ENCODE measurements around the gene CHSY1.

The CHSY1 gene

GRCh38 chr15:101256757-101257156 is 4.9 kb upstream of the CHSY1 start:
- TF ChIP-seq CTCF (IDR thresholded peaks at IDR 0.05): no peak
- Histone ChIP-seq H3K27ac (no peak overlapping the region), H3K4me3 (no peak overlapping the region)
- no peak for DNase-seq (ENCODE audit: low spot score)

- H3K4me3 ChIP-seq: no peak overlapping the region
- H3K27ac ChIP-seq: no peak overlapping the region
- no peak for DNase-seq (ENCODE audit: low spot score)
- no peak for TF ChIP-seq CTCF (IDR thresholded peaks at IDR 0.05)
Observed at GRCh38 chr15:101255615-101256241, 3.9 kb upstream of the CHSY1 start.

GRCh38 chr15:101255051-101255395 is 3.2 kb upstream of the CHSY1 start:
- no peak for TF ChIP-seq CTCF (IDR thresholded peaks at IDR 0.05)
- Histone ChIP-seq H3K27ac (no peak overlapping the region), H3K4me3 (no peak overlapping the region)
- no peak for DNase-seq (ENCODE audit: low spot score)

- no peak for DNase-seq (ENCODE audit: low spot score)
- Histone ChIP-seq H3K4me3 (no peak overlapping the region), H3K27ac (no peak overlapping the region)
- no peak for TF ChIP-seq CTCF (IDR thresholded peaks at IDR 0.05)
Observed at GRCh38 chr15:101254157-101255050, 2.6 kb upstream of the CHSY1 start.

GRCh38 chr15:101252836-101253235 is 988 bp upstream of the CHSY1 start:
- Histone ChIP-seq H3K27ac (peak overlapping the region; percentile 73 to 99), H3K4me3 (peak overlapping the region; percentile 96)
- DNase-seq (ENCODE audit: low spot score): no peak
- no peak for TF ChIP-seq CTCF (IDR thresholded peaks at IDR 0.05)

- DNase-seq (ENCODE audit: low spot score): no peak
- Histone ChIP-seq H3K4me3 (peak overlapping the region; percentile 96), H3K27ac (peak overlapping the region; percentile 73 to 99)
- no peak for TF ChIP-seq CTCF (IDR thresholded peaks at IDR 0.05)
Observed at GRCh38 chr15:101250873-101251829, 697 bp downstream of the CHSY1 start.
